HEK293 (cell line): ENCODE results near the gene FKBP8.
A peak's percentile ranks its signal among the peaks of the same experiment; 100 is the strongest.

Experiments used
- CTCF ChIP-seq: fragments of 450-650 bp; formaldehyde crosslinking; IDR thresholded peaks from 2 replicates; pipeline ENCODE4 v1.5.1; 2016; ENCODE audit warnings: missing biosample characterization, missing genetic modification characterization
- MYNN ChIP-seq: fragments of 450-650 bp; formaldehyde crosslinking; IDR thresholded peaks from 2 replicates; pipeline ENCODE4 v1.5.1; 2016; ENCODE audit warnings: missing biosample characterization, missing genetic modification characterization, borderline replicate concordance
- REPIN1 ChIP-seq: fragments of 450-650 bp; formaldehyde crosslinking; IDR thresholded peaks from 2 replicates; pipeline ENCODE4 v1.5.1; 2017; ENCODE audit warnings: missing biosample characterization, missing genetic modification characterization, low read depth
- ZNF513 ChIP-seq: fragments of 450-650 bp; IDR thresholded peaks from 2 replicates; pipeline ENCODE4 v1.5.1; 2018; ENCODE audit warnings: missing biosample characterization, missing genetic modification characterization

- TF ChIP-seq ZNF513 (tag by site-specific recombination) (no peak), CTCF (tag by site-specific recombination) (peak; percentile 81), MYNN (tag by site-specific recombination) (no peak), REPIN1 (no peak)
Measured at GRCh38 chr19:18589380-18590272, 46.3 kb upstream of the FKBP8 start.
